HG03571 (cell line): Measurements from ENCODE around the gene BRSK2.
"Not testable (repeated sequence)": the region's sequence is repeated elsewhere in the genome, so short reads cannot be mapped to it uniquely, and the experiment has no call there.

Experiments
- ATAC-seq: cut with Tn5 transposase; IDR thresholded peaks from one replicate; pipeline ENCODE4 v1.9.1; 2021; ENCODE audit not compliant: unreplicated experiment

BRSK2 gene

DNA sequence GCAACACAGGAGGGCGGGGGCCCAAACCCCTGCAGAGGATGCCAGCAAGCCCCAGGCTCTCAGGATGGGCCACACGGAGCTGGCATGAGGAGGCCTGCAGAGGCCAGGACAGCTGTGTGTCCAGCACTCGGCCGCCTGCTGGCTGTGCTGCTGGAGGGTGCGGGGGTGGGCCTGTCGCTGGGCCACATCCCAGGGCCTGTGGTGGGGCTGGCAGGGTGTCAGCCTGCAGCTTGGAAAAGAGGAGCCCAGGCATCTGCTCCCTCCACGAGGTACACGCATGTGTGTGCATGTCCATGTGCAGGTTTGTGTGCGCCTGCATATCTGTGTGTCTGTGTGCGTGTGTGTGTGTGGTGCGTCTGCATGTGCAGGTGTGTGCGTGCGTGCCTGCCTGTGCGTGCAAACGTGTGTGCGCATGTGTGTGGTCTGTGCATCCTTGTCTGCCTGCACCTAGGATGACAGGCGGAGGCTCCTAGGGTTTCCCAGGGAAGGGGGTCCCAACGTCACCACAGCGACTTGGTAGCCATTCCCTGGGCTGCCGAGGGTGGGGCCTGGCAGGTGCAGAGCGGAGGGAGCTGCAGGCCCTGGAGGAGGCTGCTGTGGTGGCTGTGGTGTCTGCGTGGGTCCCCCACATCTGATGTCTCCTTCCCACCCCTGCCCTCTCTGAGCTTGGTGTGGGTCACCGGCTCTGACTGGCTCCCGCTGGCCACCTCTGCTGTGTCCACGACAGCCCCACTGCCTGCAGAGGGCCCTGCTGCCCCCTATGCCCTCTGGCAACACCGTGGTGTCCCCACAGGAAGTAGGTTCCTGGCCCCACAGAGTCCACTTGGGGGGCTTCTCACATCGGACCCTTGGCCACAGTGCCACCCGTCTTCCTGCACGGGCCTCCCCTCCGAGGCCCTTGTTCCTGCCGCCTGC lies 17.1 kb downstream of the BRSK2 start:
- ATAC-seq = no peak

DNA sequence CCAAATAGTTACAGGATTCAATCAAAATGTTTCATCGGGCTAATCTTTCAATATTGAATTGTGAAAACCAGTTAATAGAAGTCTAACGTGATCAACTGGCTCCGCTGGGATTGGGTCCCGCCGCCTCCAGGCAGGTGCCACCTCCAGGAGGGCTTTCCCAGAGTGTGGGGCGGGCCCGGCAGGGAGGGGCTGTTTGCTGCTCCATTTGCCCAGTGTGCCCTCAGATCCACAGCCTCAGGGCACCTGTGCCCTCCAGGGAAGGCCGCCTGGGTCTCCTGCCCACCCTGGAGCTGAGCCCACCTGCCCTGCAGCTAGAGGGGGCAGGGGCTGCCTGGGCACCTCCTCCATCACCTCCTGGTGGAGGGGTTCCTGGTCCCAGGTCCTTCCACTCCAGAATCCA lies 17.9 kb downstream of the BRSK2 start:
- ATAC-seq = no peak

DNA sequence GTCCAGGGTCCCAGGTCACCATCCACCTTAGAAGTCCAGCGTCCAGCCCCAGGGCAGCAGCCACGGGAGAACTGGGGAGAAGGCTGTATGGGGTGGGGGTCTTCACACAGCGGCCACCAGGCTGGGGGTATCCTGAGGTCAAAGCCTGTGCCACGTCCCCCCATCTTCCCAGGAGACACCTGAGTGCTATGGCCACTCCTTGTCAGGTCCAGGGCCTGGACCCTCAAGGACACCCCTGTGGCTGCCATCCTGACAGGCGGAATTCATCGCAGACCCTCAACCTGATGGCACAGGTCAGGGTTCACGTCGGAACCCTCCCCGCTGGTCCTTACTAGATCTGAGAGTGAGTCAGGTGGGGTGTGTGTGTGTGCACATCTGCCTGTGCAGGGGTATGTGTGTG lies 18.6 kb downstream of the BRSK2 start:
- ATAC-seq = no peak

DNA sequence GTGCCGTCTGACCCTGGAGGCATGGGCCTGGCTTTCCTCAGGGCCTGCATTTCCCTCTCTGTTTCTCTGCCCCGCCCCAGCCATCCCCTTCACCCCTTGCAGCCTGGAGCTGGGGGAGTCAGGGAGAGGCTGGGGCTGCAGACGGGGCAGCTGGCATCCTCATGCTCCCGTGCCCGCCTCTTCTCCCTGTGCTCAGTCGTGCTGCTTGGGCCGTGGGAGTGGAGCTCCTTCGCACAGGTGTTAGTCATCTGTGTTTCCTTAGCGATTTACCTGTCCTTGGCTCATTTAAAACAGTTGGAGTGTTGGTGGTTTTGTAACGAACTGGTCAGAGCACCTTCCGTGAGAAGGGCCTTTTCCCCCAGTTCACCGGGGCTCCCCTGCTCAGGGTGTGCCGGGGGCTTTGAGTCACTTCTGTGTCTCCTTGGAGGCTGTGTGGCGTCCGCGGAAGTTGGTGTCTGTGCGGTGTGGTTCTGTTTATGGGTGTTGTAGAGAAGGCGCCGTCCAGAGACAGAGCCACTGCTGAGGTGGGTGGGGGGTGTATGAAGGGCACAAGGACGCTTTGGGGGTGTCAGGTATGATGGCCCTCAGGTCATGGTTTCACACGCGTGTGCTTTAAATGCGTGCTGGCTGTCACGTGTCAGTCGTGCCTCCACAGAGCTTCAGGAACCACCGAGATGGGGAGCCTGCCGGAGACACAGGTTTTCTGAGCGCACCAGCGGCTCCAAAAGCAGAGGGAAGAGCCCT lies 19.5 kb downstream of the BRSK2 start:
- no peak for ATAC-seq

DNA sequence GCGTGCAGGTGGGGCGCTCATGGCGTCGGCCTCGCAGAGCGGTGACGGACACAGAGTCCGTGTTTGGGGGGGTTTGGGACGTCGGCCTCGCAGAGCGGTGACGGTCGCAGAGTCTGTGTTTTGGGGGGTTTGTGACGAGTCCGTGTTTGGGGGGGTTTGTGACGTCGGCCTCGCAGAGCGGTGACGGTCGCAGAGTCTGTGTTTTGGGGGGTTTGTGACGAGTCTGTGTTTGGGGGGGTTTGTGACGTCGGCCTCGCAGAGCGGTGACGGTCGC lies 20.1 kb downstream of the BRSK2 start:
- not testable (repeated sequence) for ATAC-seq

DNA sequence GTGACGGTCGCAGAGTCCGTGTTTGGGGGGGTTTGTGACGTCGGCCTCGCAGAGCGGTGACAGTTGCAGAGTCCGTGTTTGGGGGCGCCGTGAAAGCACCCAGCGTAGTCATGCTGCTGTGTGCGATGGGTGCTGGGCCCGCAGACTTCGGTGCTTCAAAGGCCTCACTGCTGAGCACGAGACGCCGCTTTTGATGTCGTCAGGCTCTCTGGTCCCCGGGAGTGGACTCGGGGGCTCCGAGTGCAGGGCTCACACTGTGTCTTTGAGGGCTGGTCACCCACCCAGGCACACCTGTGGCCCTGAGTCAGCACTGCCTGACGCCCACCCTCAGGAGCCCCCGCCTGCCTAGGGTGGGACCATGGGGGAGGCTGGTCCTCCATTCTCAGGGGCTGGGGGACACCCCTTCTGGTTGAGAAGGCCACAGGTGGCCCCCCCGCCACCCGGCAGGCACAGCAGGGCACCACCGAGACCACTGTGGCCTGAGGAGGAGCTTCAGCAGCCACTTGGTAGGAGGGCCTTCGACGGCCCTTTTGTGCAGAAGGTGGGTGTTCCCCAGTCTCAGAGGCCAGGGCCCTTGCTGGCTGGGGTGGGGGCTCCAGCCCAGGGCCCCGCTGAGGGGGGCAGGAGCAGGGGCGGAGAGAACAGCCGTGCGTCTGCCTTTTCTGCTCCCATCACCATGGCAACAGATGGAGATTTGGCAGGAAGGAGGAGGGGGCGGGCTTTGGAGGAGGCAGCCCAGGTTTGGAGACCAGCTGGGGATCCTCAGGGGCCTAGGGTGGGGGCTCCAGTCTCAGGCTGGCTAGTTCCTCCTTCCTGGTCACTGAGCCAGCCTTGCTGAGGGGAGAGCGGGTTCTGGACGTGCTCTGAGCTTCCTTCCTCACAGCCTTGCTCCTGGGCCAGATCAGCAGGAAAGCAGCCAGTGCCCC lies 20.9 kb downstream of the BRSK2 start:
- ATAC-seq = no peak

DNA sequence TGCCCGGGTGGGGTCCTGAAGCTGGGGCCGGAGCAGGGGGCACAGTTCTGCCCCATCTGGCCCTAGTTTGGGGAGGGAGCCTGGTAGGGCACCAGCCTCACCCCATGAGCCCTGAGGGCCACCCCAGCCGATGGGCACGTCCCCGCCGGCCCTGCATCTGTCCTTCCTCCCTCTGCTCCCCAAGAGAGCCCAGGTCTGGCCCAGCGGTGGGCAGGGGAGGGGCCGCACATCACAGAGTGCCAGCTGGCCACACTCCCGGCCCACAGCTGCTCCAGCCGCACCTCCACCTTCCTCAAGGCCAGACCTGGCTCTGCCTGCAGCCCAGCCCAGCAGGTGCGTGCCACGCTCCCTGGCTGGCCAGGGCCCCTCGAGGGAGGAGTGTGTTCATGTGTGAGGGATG lies 21.6 kb downstream of the BRSK2 start:
- no peak for ATAC-seq

DNA sequence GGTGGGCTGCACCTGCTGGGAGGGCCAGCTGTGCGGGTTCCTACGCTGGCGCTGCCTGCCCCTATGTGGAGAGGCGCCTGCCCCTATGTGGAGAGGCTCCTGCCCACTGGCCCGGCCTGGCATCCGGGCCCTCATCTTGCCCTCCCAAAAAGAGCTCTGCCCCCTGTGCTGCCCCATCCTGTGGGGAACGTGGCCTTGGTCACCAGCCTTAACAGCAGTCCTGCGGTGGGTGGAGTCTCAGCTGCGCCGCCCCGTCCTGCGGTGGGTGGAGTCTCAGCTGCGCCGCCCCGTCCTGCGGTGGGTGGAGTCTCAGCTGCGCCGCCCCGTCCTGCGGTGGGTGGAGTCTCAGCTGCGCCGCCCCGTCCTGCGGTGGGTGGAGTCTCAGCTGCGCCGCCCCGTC lies 22.0 kb downstream of the BRSK2 start:
- ATAC-seq = not testable (repeated sequence)

DNA sequence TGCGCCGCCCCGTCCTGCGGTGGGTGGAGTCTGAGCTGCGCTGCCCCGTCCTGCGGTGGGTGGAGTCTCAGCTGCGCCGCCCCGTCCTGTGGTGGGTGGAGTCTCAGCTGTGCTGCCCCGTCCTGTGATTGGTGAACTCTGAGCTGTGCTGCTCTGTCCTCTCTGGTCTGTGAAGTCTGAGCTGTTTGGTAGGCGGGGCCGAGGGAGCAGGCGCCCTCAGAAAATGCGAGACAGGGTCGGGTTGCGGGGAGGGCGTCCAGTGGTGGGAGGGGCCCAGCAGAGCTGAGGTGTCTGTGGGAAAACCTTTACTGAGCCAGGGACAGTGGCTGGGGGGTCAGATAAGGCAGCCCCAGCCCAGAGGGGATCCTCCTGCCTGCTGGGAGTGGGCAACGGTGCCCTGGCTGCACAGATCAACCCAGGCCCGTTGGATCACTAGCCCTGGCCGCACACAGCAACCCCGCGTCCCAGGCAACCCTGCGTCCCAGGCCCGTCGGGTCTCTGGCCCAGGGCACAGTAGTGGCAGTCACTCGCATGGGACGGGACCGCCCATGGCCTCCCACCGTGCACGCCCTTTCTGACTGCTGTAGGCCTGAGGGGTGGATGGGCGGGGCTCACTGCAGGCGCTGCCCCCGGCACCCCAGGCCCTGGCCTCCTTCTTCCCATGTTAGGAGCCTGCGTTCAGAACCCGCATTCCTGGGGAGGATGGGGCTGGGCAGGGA lies 22.8 kb downstream of the BRSK2 start:
- no peak for ATAC-seq

DNA sequence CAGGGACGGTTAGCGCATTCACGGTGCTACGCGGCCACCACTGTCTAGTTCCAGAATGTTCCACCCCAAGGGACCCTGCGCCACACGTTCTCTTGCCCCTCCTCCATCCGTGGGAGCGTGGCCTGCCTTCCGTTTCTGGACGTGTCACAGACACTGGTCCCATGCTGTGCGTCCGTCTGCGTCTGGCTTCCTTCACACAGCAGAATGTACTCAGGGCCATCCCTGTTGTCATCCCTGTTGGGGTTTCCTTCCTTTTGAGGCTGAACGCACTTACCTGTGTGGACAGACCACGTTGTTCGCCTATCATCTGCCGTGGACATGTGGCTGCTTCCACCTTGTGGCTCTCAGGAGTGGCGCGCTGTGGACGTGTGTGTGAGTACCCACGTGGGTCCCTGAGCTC lies 24.9 kb downstream of the BRSK2 start:
- no peak for ATAC-seq

DNA sequence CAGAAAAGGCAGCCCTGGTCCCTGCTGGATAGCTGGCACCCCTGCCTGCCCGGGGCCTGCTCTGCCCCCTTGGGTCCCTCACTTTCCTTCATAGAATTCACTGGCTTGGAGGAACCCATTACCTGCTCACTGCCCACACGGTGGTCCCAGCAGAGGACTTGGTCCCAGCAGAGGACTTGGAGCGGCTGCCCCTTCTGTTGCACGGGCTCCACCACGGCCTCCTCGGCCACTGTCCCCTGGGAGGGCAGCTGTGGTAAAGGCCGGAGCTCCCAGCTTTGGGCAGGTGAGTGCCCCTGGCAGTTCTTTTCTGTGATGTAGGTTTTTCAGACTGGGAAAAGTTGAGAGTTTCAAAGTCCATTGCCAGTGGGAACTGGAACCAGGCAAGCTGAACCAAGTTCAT lies 25.9 kb downstream of the BRSK2 start:
- no peak for ATAC-seq

DNA sequence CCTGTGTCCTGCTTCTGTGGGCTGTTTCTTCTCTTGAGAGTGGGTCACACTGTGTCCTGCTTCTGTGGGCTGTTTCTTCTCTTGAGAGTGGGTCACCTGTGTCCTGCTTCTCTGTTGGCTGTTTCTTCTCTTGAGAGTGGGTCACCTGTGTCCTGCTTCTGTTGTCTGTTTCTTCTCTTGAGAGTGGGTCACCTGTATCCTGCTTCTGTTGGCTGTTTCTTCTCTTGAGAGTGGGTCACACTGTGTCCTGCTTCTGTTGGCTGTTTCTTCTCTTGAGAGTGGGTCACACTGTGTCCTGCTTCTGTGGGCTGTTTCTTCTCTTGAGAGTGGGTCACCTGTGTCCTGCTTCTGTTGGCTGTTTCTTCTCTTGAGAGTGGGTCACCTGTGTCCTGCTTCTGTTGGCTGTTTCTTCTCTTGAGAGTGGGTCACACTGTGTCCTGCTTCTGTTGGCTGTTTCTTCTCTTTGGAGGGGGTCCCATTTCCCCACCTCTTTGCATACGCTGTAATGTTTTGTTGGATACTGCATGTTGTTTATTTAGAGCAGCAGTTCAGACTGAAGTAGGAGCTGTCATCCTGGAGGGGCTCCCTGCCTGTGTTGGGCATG lies 28.6 kb downstream of the BRSK2 start:
- not testable (repeated sequence) for ATAC-seq

DNA sequence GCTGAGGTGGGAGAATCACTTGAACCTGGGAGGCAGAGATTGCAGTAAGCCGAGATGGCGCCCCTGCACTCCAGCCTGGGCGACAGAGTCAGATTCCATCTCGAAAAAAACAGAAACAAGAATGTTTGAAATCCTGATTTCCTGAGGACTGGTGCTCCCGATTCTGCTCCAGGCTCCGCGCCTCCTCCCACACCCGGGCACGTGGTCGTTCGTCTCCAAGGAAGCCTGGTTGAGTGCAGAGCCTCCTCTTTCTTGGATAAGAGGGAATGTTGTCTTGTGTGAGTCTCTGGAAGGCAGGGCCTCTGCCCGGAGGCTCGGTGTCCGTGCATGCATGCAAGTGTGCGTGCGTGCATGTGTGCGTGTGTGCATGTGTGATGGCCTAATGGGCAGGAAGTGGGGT lies 30.1 kb downstream of the BRSK2 start:
- ATAC-seq = no peak

DNA sequence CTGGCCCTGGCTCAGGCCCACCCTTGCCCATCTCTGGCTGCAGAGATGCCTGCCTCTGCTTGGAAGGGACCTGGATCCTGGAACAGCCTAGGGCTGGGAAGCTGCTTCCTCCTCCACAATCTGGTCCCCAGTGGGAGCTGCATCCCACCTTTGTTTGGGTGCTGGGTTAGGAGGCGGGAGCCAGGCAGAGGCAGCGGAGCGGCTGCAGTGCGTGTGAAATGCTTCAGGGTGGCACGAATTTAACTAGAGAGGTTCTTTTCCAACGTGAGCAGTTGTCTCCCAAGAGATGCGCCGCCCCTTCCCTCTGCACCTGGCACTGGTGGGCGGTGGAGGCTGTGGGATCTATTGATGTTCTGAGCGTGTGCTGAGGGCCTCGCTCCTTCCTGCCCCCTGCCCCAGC lies 31.6 kb downstream of the BRSK2 start:
- ATAC-seq = no peak

DNA sequence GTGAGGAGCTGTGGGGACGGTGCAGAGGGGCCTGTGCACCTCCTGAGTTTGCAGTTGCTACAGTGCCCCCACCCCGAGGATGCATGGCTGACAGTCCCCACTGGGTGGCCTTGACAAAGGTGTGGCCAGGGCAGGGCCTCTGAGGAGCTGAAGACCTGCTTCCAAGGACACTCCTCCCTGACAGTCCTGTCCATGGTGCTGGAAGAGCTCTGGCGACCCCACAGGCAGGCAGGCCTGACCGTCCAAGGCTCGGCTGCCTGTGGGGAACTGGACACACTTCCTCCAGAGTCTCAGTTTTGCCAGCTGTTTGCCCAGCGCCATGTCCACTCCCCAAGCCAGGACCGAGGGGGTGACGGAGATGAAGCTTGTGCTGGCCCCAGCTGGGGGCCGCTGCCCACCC lies 32.7 kb downstream of the BRSK2 start:
- ATAC-seq = no peak

DNA sequence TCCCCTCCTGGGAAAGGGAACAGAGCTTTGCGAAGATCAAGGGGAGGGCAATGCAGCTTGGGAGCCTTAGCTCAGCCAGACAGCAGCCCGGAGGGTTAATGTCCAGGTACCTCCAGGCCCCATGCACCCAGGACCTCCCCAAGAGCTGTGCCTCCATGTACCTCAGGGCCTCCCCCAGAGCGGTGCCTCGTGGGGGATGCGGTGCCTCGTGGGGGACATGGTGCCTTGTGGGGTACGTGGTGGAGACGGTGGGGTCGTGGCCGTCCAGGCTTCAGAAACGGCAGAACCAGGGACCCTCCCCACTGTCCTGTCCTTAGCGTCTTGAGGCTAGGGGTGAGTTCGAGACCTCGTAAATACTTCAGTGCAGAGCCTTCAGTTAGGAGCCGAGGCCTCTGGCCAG lies 33.2 kb downstream of the BRSK2 start:
- ATAC-seq = no peak

DNA sequence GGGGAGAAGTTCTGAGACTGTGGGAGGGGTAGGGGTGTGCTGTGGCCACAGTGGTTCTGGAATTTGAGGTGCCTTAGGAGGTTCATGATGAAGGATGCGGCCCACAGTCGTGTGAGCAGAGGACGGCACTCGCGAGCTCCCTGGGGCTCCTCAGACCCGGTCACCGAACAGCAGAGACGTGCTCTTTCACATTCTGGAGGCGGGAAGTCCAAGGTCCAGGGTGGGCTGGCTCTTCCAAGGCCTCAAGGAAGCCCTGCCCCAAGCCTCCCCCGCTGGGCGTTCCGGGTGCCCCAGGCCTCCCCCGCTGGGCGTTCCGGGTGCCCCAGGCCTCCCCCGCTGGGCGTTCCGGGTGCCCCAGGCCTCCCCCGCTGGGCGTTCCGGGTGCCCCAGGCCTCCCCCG lies 33.7 kb downstream of the BRSK2 start:
- not testable (repeated sequence) for ATAC-seq

DNA sequence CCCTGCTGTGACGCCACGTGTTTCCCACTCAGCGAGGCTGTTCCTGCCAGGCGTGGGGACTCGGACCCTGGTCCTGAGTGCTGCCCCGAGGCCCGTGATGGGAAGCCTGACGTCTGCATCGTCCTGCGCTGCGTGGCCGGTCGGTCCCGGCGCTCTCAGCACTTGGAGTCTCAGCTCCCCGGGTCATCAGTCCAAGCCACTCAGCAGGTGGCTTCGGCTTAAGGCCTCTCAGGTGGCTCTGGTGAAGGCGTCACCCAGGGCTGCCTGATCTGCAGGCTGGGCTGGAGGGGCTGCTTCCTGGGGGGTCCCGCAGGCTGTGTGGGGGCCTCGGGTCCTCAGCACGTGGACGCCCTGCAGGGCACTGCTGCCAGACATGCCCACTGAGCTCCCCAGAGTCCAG lies 35.3 kb downstream of the BRSK2 start:
- ATAC-seq = no peak

DNA sequence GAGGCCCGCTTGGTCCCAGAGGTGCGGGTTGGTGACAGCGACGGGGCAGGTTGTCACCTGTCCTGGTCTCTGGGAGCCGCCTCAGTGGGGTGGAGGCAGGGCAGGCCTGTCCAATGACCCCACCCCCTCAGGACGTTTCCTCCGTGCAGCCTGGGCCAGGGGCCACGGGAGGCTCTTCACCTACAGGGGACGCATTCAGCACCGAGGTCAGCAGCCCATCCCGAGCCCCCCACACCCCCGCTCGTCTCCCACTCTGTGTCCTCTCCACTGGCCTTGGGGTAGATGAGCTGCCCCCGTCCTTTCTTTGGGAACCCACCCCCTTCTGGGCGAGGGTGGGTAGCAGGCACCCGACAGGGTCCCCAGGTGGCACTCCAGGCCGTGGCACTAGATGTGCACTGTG lies 35.7 kb downstream of the BRSK2 start:
- ATAC-seq = no peak

DNA sequence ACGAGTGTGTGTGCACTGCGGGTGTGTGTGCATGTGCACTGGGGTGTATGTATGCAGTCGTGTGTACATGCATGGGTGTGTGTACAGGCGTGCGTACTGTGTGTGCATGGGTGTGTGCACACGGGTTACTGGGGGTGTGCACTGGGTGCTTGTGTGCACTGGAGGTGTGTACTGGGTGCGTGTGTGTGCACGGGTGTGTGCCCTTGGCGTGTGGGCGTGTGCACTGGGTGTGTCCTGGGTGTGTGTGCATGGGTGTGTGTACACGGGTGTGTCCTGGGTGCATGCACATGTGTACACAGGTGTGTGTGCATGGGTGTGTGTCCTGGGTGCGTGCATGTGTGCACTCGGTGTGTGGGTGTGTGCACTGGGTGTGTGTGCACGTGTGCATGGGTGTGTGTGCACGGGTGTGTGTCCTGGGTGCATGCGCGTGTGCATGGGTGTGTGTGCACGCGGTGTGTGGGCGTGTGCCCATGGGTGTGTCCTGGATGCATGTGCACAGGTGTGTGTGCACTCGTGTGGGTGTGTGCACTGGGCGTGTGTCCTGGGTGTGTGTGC lies 39.1 kb downstream of the BRSK2 start:
- ATAC-seq = no peak
